Mucosa of stomach (tissue), 1 donor: ENCODE results near the gene LYSMD4.
A peak's percentile ranks its signal among the peaks of the same experiment; 100 is the strongest.
"Not testable (repeated sequence)": the region's sequence is repeated elsewhere in the genome, so short reads cannot be mapped to it uniquely, and the experiment has no call there.

Experiments
- H3K27me3 ChIP-seq: one replicate; pipeline ENCODE4 v1.7.0; 2013; ENCODE audit warnings: mild to moderate bottlenecking, low read length; ENCODE audit not compliant: control insufficient read depth, insufficient read depth
- H3K36me3 ChIP-seq: one replicate; pipeline ENCODE4 v1.7.0; 2013; ENCODE audit warnings: low read length; ENCODE audit not compliant: control insufficient read depth, insufficient read depth
- H3K4me1 ChIP-seq: one replicate; pipeline ENCODE4 v1.7.0; 2013; ENCODE audit warnings: mild to moderate bottlenecking, low read length; ENCODE audit not compliant: control insufficient read depth, insufficient read depth
- H3K4me3 ChIP-seq: one replicate; pipeline ENCODE4 v1.7.0; 2013; ENCODE audit warnings: low read length
- H3K9ac ChIP-seq: one replicate; pipeline ENCODE4 v1.7.0; 2013; ENCODE audit warnings: mild to moderate bottlenecking, low read length, moderate library complexity
- H3K9me3 ChIP-seq: one replicate; pipeline ENCODE4 v1.7.0; 2013; ENCODE audit warnings: mild to moderate bottlenecking, low read length, moderate library complexity; ENCODE audit not compliant: control insufficient read depth
- donor health status: Pancreatic carcinoma.

The LYSMD4 gene

DNA sequence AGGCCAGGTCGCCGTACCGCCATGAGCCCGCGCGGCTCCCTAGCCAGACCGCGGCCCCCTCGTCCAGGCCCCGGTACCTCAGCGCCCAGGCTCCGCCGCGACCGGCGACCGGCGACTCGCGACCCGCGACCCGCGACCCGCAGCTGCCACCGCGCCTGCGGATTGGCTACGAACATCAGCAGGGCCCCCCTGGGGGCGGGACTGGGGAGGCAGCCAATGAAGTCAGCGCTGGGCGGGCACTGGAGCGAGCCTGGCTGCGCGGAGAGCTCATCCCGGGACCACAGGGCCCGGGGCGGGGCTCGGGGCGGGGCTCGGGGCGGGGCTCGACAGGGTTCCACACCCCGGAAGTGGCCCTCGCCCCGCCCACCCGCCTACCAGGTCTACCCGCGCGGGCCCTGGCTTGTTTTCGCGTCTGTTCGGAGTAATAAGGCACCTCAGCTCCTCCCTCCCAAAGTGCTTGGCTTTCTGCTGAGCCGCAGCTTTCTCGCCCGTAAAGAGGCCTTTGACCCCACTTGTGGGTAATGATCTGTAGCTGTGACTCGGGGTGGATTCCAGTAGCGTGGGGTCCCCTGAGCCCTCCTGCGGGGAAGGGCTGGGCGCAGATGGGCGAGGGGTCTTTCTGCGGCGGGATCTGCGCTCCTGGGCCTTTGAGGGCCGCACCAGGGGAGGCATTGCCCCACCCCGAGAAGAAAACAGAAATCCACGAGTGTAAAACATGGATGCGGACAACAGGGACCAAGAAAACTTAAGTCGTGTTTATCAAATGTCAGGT, at the start of gene LYSMD4:
Gene LYSMD4 (minus strand): TSS at position 170 of the 772 bp plus-strand sequence. CDS start 1,438 bp downstream, outside the sequence.
- Histone ChIP-seq H3K9me3 (no peaks in the 10 kb centered on the region), H3K27me3 (no peaks in the 10 kb centered on the region), H3K36me3 (peaks cover 5% of the 10 kb centered on the region), H3K9ac (peak within 1 kb of the TSS; percentile 89), H3K4me1 (no peaks in the 10 kb centered on the region), H3K4me3 (peak within 1 kb of the TSS; percentile 54)

GRCh38 chr15:99782029-99782428, 48.8 kb upstream of the LYSMD4 start:
- H3K27me3 ChIP-seq, H3K36me3 ChIP-seq, H3K9ac ChIP-seq, H3K4me3 ChIP-seq, H3K4me1 ChIP-seq, H3K9me3 ChIP-seq: not testable (repeated sequence)

DNA sequence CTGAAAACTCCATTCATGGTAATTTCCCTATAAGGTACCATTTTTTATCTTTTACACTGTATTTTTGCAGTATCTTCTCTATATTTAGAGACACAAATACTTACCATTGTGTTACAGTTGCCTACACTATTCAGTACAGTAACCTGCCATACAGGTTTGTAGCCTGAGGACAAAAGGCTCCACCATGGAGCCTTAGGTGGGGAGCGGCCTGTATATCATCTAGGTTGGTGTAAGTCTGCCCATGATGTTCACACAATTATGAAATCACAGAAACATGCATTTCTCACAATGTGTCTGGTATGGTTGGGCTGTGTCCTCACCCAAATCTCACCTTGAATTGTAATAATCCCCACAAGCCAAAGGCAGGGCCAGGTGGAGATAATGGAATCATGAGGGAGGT, 43.9 kb upstream of the LYSMD4 start:
- H3K4me1 ChIP-seq = no peaks in the 10 kb centered on the region
- no peak overlapping the region for H3K9ac ChIP-seq
- H3K27me3 ChIP-seq = no peaks in the 10 kb centered on the region
- no peaks in the 10 kb centered on the region for H3K36me3 ChIP-seq
- no peak overlapping the region for H3K4me3 ChIP-seq
- H3K9me3 ChIP-seq = no peaks in the 10 kb centered on the region

DNA sequence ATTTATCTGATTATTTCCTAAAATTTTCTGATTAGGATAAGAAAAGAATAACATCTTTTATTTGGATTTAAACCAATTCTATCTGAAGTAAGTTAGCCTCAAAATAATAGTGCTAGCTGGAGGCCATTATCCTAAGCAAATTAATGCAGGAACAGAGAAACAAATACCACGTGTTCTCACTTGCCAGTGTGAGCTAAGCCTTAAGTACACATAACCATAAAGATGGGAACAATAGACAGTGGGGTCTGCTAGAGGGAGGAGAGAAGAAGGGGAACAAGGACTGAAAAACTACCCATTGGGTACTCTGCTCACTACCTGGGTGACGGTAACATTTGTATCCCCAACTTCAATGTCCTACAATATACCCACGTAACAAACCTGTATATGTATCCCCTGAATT, 31.3 kb upstream of the LYSMD4 start:
- no peak overlapping the region for H3K4me3 ChIP-seq
- H3K36me3 ChIP-seq = no peaks in the 10 kb centered on the region
- H3K4me1 ChIP-seq = no peaks in the 10 kb centered on the region
- H3K27me3 ChIP-seq = no peaks in the 10 kb centered on the region
- H3K9me3 ChIP-seq = no peaks in the 10 kb centered on the region
- no peak overlapping the region for H3K9ac ChIP-seq

- Histone ChIP-seq H3K4me1 (no peaks in the 10 kb centered on the region), H3K36me3 (no peaks in the 10 kb centered on the region), H3K9me3 (no peaks in the 10 kb centered on the region), H3K4me3 (no peak overlapping the region), H3K27me3 (no peaks in the 10 kb centered on the region), H3K9ac (no peak overlapping the region)
Measured at GRCh38 chr15:99763827-99764226, 30.6 kb upstream of the LYSMD4 start.

GRCh38 chr15:99762288-99762687, 29.1 kb upstream of the LYSMD4 start:
- H3K27me3 ChIP-seq = no peaks in the 10 kb centered on the region
- no peaks in the 10 kb centered on the region for H3K4me1 ChIP-seq
- H3K9ac ChIP-seq = no peak overlapping the region
- H3K36me3 ChIP-seq = no peaks in the 10 kb centered on the region
- H3K4me3 ChIP-seq = no peak overlapping the region
- H3K9me3 ChIP-seq = no peaks in the 10 kb centered on the region

- no peak overlapping the region for H3K4me3 ChIP-seq
- no peak overlapping the region for H3K9ac ChIP-seq
- H3K9me3 ChIP-seq = no peaks in the 10 kb centered on the region
- H3K36me3 ChIP-seq = no peaks in the 10 kb centered on the region
- no peaks in the 10 kb centered on the region for H3K27me3 ChIP-seq
- H3K4me1 ChIP-seq = no peaks in the 10 kb centered on the region
Measured at GRCh38 chr15:99755692-99756409, 22.6 kb upstream of the LYSMD4 start.

GRCh38 chr15:99753066-99753465, 19.8 kb upstream of the LYSMD4 start:
- Histone ChIP-seq H3K27me3 (no peaks in the 10 kb centered on the region), H3K36me3 (no peaks in the 10 kb centered on the region), H3K9me3 (no peaks in the 10 kb centered on the region), H3K4me1 (peaks cover 5% of the 10 kb centered on the region), H3K4me3 (no peak overlapping the region), H3K9ac (no peak overlapping the region)

DNA sequence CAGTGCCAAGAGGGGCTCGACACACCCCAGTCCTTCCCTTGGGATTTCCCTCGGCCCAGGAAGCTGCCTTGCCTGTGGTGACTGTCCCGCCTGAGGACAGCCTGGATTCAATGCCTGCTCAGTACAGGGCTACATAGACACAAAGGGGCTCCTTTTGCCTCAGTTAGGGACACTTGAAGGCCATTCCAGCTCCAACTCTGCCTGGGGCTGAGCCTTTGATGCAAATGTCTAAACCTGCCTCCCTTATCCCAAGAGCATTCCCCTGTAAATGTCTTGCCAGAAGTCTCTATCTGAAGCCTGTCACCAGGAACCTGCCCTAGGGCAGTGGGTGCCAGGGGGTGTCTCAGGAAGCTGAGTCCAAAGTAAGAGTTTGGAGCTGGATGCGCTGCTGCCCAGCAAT, 19.3 kb upstream of the LYSMD4 start:
- Histone ChIP-seq H3K4me1 (peaks cover 5% of the 10 kb centered on the region), H3K9ac (no peak overlapping the region), H3K27me3 (no peaks in the 10 kb centered on the region), H3K9me3 (no peaks in the 10 kb centered on the region), H3K36me3 (no peaks in the 10 kb centered on the region), H3K4me3 (no peak overlapping the region)

DNA sequence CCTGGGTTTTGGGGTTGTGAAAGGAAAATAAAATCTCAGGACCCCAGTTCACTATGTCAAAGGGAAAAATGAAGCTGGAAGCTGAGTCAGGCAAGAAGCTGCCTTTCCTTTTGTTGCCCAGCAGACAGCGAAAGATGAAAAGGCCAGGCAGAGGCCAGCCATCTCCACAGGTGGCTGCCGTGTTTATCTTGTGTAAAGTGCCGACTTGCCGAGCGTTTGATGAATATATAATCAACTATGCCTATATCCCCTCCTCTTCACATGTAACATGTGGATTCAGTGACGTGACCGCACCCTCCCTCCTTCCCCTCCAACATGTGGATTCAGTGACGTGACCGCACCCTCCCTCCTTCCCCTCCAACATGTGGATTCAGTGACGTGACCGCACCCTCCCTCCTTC, 17.1 kb upstream of the LYSMD4 start:
- H3K4me3 ChIP-seq, H3K4me1 ChIP-seq, H3K27me3 ChIP-seq, H3K9me3 ChIP-seq, H3K36me3 ChIP-seq, H3K9ac ChIP-seq: not testable (repeated sequence)

DNA sequence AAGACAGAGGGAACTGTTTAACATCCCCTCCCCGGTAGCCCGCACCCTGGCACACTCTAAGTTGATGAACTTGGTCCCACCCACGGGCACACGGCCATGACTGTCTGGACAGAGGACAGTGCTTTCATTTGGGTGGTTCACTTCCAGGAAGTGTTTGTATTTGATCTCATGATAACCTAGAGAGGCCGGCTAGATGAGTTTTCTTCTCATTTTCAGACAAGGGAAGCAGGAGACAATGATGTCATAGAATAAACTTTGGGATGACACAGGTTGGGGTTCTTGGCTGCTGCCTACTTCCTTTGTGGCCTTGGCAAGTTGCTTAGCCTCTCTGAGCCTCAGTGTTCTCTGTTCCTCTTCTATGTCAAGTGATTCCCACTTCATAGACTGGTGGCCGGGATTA, 16.1 kb upstream of the LYSMD4 start:
- Histone ChIP-seq H3K9me3 (no peaks in the 10 kb centered on the region), H3K9ac (no peak overlapping the region), H3K4me1 (peaks cover 5% of the 10 kb centered on the region), H3K36me3 (no peaks in the 10 kb centered on the region), H3K4me3 (no peak overlapping the region), H3K27me3 (no peaks in the 10 kb centered on the region)

DNA sequence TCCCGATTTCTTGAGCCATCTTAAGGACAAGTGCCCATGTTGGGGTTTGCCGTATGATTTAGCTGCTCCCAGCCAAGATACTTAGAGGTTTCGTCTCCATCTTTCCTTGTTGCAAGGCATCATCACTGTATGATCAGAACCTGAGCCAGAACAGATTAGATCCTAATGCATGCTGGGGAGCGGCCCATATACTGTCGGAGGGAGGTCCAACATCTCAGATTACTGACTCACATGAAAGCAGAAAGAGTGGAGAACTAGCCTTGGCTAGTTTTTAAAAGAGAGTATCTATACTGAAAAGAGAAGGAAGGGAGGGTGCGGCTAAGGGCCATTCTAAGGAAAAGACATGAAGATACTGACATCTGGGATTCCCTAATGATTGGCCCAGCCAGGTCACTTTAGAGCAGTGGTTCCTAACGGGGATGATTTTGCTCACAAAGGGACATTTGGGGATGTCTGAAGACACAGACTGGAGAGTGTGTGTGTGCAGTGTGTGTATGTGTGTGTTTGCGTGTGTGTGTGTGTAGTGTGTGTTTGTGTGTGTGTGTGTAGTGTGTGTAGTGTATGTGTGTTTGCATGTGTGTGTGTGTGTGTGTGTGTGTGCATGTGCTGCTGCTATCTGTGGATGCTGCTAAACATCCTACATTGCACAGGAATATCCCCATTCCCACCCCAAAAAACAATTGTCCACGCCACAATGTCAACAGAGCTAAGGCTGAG, 12.3 kb upstream of the LYSMD4 start:
- Histone ChIP-seq H3K36me3 (no peaks in the 10 kb centered on the region), H3K4me3 (no peak overlapping the region), H3K9ac (no peak overlapping the region), H3K27me3 (no peaks in the 10 kb centered on the region), H3K4me1 (peaks cover 5% of the 10 kb centered on the region), H3K9me3 (no peaks in the 10 kb centered on the region)
